GM21381 (cell line): ENCODE data around the gene APLP2.
"Not testable (repeated sequence)": the region's sequence is repeated elsewhere in the genome, so short reads cannot be mapped to it uniquely, and the experiment has no call there.

ENCODE experiments used
- ATAC-seq: cut with Tn5 transposase; IDR thresholded peaks from one replicate; pipeline ENCODE4 v1.9.1; 2021; ENCODE audit warnings: mild to moderate bottlenecking, moderate library complexity; ENCODE audit not compliant: unreplicated experiment

The APLP2 gene

DNA sequence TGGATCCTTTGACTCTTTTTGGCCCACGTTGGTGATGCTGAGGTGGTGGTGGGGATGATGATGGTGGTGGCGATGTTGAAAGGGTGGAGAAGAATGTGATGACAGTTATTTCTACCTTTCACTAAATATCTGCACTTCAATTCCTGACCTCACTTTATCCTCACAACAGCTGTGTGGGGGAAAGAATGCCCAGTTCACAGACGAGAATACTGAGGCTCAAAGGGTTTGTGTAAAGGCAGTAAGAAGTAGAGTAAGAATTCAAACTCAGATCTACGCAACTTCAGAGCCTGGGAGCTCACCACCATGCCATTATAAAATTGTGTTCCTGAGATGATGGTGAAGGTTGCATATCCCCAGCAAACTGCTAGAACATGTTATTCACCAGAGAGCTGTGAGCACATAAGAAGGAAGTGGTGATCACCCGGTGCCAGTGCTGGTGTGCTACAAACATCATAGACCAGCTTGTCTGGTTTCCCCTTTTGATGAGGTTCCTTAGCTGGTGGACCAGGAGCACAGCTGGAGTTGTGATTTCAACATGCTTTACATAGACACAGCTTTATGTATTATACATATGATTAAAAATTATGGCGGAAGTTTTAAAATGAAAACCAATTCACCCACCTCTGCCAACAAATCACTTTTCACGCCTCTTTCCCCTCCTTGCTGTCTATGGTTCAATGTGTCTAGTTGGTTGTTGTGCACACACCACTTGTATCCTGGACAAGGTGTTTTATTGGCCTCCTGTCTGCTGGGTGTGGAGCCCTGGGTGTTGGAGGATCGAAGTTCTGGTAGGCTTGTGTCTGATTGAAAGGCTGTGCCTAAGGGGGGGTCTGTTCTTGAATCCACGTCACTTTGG, 96.1 kb downstream of the APLP2 start:
- no peak for ATAC-seq

- ATAC-seq = no peak
Measured at GRCh38 chr11:130166457-130166784, 96.7 kb downstream of the APLP2 start.

DNA sequence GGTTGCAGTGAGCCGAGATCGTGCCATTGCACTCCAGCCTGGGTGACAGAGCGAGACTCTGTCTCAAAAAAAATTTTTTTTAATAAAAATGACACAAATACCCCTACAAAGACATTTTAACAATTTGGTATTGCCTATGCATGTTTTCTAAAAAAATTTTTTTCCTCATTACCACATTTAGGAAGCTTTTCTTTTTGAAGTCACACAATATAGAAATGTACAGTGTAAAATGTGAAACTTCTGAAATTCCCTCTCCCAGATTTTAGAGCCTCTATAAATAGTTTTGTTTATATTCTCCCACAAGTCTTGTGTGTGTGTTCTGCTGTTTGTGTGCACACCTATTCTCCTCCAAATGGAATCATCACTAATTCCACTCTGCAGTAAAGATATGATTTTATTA, 97.5 kb downstream of the APLP2 start:
- no peak for ATAC-seq

DNA sequence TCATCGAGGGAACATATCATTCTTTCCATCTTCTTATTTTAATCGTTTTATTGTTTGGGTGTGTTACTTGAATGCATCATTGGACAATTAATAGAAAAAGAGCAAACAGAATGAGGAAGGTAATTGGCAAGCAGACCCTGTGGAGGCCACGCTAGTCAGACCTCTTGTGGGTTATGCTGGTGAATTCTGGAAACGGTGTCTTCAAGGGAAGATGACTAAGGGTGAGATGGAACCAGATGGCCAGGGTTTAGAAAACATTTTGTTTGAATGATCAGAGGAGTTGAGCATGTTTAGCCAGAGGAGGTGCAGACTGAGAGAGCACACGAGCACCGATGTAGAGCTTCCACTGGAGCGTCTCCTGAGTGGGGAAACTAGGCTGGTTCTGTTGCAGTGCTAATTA, 98.4 kb downstream of the APLP2 start:
- ATAC-seq = no peak

DNA sequence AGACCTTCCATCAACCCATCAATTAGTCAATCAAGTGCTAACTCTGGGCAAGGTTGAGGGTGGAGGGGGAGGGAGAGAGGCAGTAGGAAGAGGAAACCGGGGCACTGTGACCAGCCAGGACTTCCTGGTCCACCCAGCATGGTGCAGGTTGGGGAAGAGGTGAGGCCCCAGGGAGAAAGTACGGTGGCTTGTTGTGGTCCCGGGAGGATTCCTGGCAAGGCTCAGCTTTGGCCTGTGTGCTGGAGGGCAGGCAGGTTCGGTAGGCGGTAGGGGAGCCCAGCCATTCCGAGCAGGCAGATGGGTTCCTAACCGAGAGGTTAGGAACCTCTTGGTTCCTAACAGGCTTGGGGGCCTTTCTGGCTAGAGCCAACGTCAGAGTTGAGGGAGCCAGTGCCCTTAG, 100.7 kb downstream of the APLP2 start:
- ATAC-seq = no peak

GRCh38 chr11:130171534-130171933, 101.8 kb downstream of the APLP2 start:
- ATAC-seq = no peak

GRCh38 chr11:130172001-130172400, 102.3 kb downstream of the APLP2 start:
- ATAC-seq = not testable (repeated sequence)

- no peak for ATAC-seq
Measured at GRCh38 chr11:130174642-130175041, 104.9 kb downstream of the APLP2 start.

- ATAC-seq = no peak
Measured at GRCh38 chr11:130175898-130176297, 106.2 kb downstream of the APLP2 start.

- no peak for ATAC-seq
Measured at GRCh38 chr11:130177782-130178181, 108.1 kb downstream of the APLP2 start.

GRCh38 chr11:130178441-130179339, 109.0 kb downstream of the APLP2 start:
- ATAC-seq = no peak

DNA sequence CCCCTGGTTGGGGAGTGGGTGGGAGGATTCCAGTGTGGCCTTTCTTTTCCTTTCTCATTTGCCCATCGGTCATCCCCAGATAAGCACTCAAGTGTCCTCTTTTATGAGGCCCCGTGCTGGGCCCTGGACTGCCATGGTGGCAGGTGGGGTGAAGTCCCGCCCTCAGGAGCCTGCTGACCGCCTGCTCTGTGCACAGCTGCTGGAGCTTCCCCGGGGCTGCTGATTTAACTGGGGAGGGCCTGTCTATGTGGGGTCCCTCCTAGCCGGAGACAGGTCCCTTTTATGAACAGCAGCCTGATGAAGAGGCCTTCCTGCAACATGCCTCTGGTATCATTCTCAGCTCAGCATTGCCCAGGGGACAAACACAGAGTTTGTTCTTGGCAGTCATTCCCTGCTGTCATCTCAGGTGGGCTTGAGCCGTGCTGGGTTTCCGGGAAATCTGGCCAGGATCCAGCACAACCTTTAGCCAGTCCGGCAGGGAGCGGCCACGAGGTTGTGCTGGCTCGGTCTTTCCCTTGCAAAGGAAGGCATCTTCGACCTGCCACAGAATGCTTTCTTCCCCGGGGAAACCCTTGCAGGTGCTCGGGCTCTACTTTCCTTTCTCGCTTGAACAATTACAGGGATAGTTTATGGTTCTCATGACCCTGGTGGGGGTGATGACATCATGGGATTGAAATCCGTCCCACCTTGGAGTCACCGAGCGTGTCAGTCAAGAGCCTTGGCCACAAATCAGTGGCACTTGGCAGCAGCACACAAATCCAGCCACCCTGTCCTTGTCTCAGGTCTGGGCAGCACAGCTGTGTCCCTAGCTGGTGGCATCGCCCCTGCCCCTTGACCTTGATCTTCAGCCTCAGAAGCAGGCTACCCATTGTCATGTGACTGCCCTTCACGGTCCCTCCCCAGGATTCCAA, 110.0 kb downstream of the APLP2 start:
- ATAC-seq = no peak

DNA sequence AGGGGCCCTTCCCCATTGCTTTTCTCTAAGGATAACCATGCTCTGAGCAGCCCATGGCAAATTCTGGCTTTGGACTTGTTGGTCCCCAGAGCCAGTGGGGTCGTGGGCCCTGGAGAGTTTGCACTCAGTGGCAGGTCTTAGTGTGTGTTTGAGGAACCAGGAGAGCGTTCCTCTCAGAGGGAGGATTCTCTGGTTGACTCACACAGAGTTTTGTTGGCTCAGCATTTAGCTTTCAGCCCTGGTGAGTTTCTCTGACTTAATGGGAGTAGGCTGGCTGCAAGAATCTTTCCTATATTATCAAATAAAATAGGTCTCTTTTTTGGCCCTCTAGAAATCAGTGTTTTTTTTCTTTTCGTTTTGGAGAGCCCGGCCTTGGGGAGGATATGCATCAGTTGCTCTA, 110.8 kb downstream of the APLP2 start:
- no peak for ATAC-seq

DNA sequence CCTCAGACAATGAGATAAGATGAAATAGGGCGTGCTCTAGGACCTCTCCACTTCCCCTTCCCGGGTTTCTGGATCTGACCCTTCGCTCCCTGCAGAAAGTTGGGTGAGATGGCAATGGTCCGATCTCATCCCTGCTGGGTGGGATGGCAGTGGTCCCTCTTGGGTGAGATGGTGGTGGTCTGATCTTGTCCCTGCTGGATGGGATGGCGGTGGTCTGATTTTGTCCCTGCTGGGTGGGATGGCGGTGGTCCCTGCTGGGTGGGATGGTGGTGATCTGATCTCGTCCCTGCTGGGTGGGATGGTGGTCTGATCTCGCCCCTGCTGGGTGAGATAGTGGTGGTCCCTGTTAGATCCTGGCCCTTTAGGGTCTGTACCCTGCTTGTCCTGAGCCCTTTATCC, 111.2 kb downstream of the APLP2 start:
- no peak for ATAC-seq

DNA sequence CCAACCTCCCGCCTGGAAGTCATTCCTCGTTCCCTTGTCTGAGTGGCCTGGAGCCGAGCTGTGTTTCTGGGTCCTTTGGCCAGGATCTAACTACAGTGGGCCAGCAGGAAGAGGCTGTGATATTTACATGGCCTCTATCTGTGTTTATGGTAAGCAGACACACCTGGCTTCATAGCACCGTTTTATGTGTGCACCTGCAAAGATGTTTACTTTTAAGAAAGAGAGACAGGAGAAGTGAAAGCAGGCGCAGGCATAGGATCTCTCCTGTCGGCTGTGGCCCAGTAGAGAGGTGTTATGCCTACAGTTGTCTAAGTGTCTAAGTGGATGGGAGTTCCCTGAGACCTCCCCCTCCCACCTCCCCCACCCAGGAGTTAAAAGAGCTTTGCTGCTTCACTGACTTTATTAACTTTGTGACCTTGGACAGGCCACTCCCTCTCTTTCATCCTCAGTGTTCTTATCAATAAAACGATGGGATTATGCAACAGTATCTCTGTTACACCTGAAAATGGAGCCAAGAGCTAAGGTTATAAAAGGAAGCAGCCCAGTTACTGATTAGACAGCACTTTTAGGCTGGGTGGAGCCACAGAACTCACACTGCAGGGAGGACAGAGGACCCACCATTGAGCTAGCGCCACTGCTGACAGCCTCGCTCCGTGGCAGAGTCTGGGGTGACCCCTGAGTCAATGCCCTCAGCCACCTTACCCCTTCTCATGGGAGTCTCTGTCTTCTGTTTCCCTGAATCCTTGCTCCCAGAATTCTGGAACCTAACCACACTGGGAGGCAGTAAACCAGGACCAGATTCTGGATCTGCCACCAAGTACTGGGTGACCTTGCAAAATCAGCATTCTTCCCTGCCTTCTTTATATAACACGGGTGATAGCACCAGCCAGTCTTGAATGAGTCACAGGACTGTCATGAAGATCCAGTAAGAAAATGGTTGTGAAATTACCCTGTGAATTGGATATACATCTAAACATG, 111.9 kb downstream of the APLP2 start:
- no peak for ATAC-seq

- no peak for ATAC-seq
Measured at GRCh38 chr11:130183878-130184610, 114.3 kb downstream of the APLP2 start.

DNA sequence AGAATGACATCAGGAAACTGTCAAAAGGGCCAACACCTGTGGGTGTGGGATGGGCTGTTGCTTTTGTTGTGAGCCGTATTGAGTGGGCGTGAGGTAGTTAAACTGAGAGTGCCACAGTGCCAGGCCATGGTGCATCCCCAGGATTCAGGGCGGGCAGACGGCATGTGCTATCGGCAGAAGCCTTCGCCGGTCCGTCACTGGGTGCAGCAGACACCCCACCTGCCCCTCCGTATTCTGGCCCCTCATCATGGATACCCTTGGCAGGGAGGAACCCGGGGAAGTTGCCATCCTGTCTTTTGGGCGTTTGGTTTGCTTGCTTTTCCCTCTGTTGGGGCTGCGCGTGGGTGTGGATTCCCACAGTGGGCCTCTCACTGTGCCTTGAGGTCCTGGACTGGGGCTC, 117.4 kb downstream of the APLP2 start:
- no peak for ATAC-seq

GRCh38 chr11:130188047-130188446, 118.4 kb downstream of the APLP2 start:
- ATAC-seq = no peak
